ENCODE measurements around the gene RFTN1. TPM values are rescaled to one million over a fixed set of nuclear protein-coding genes. Genes with fewer than 3 reads are reported as not detected.

Gene RFTN1
- total and polyA plus RNA-seq, 2 experiments from 2014 or later, result 3.3 to 7.2 TPM

- H3K4me1 Mint-ChIP-seq, result peaks cover 13% of the 10 kb centered on the region
- H3K9me2 ChIP-seq (ENCODE audit: insufficient read depth), result peaks cover 11% of the 10 kb centered on the region; the same call in 1 of the 2 replicates
Observed at GRCh38 chr3:16398648-16399047, 114.9 kb downstream of the RFTN1 start.

More at GRCh38 chr3:16398648-16399047, 114.9 kb downstream of the RFTN1 start:
- ATAC-seq (no peak), DNase-seq (ENCODE audit: low spot score) (no peak)
- Histone ChIP-seq H3K27ac (ENCODE audit: low read depth) (no peak overlapping the region), H3K4me3 (no peak overlapping the region), H2AFZ (no peak overlapping the region), H4K20me1 (replicated peaks; ENCODE audit: insufficient read depth) (no peaks in the 10 kb centered on the region), H3K4me2 (no peak overlapping the region), H3F3A (replicated peaks; ENCODE audit: low read depth) (no peaks in the 10 kb centered on the region), H3K27me3 (ENCODE audit: insufficient read depth) (no peaks in the 10 kb centered on the region), H3K4me1 (ENCODE audit: insufficient read depth) (peaks cover 7% of the 10 kb centered on the region), H3K79me2 (replicated peaks; ENCODE audit: insufficient read depth) (no peaks in the 10 kb centered on the region), H3K36me3 (ENCODE audit: insufficient read depth) (no peaks in the 10 kb centered on the region)
- no peak overlapping the region for H3K27ac Mint-ChIP-seq
- no peaks in the 10 kb centered on the region; the same call in 2 of the 3 replicates for H3K9me3 Mint-ChIP-seq
- peaks cover 4% of the 10 kb centered on the region for H3K27me3 Mint-ChIP-seq (ENCODE audit: insufficient read depth, low read depth, poor library complexity)
- no peaks in the 10 kb centered on the region; the same call in 2 of the 3 replicates for H3K36me3 Mint-ChIP-seq (ENCODE audit: low read depth)
- no peak for TF ChIP-seq ZNF114 (CRISPR knock-in tag; IDR thresholded peaks at IDR 0.05)
- TF ChIP-seq STAT1 (IDR thresholded peaks at IDR 0.05; ENCODE audit: unreplicated experiment), result no peak
- no peak for TF ChIP-seq JUNB (IDR thresholded peaks at IDR 0.05; ENCODE audit: unreplicated experiment)
- TF ChIP-seq NANOG (IDR thresholded peaks at IDR 0.05; ENCODE audit: borderline replicate concordance), result no peak
- no peak for TF ChIP-seq ZNF462 (CRISPR knock-in tag; IDR thresholded peaks at IDR 0.05)
- TF ChIP-seq POLR2AphosphoS5 (IDR thresholded peaks at IDR 0.05; ENCODE audit: low read depth), result no peak
- TF ChIP-seq ZNF331 (CRISPR knock-in tag; IDR thresholded peaks at IDR 0.05; ENCODE audit: low read depth), result no peak
- no peak for TF ChIP-seq EZH2phosphoT487 (IDR thresholded peaks at IDR 0.05; ENCODE audit: unreplicated experiment)
- TF ChIP-seq EZH2 (IDR thresholded peaks at IDR 0.05; ENCODE audit: low read depth, unreplicated experiment), result no peak
- no peak for TF ChIP-seq ETS1 (IDR thresholded peaks at IDR 0.05)
- TF ChIP-seq REST (IDR thresholded peaks at IDR 0.05; ENCODE audit: unreplicated experiment), result no peak
- TF ChIP-seq CREB1 (CRISPR knock-in tag; IDR thresholded peaks at IDR 0.05; ENCODE audit: low read depth), result no peak
- no peak for TF ChIP-seq CTCF (conservative IDR thresholded peaks at IDR 0.05; ENCODE audit: low read depth in 2 of 2)
- no peak overlapping the region for H3K4me3 Mint-ChIP-seq

All from GM23338 (cell line).